Measurements from ENCODE around the gene ALDH3A2.

DNA sequence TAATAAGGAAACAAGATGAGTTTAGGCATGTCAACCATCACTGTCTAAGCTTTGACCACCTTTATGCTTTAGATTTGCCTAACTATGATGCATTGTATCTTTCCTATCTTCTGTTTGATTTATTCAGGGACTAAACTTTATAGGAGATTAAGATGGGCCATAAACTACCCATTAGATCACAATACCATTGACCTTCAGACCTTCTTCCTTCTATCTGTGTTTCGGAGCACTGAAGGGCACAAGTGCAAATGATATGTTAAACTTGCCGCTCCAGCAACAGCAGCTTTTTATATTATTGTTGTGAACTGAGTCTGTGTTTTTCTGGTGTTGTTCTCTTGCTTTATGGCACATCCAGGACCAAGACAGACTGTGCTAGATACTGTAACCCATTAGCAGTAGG is 16.6 kb upstream of the ALDH3A2 start:
- TF ChIP-seq POLR2AphosphoS5 (IDR thresholded peaks at IDR 0.05) (no peak), POLR2A (IDR thresholded peaks at IDR 0.05) (no peak)

All from stomach (tissue), 4 donors.